Measurements from ENCODE around the gene CDH4. TPM values are rescaled to one million over a fixed set of nuclear protein-coding genes. Genes with fewer than 3 reads are reported as not detected.
A peak's percentile ranks its signal among the peaks of the same experiment; 100 is the strongest.

The CDH4 gene
- total RNA-seq, 1 donor from 2014 or later, result 0.99 TPM

GRCh38 chr20:61627791-61628415 lies 375.8 kb downstream of the CDH4 start:
- DNase-seq (ENCODE audit: low spot score), result no peak
- TF ChIP-seq CTCF (IDR thresholded peaks at IDR 0.05), result no peak
- peaks cover 19% of the 10 kb centered on the region for H3K27me3 Mint-ChIP-seq (ENCODE audit: low read depth)
- H3K4me1 Mint-ChIP-seq (ENCODE audit: low read depth), result no peaks in the 10 kb centered on the region
- no peak overlapping the region for H3K27ac Mint-ChIP-seq (ENCODE audit: unreplicated experiment)
- no peaks in the 10 kb centered on the region for H3K9me3 Mint-ChIP-seq (ENCODE audit: low read depth)
- no peaks in the 10 kb centered on the region for H3K36me3 Mint-ChIP-seq (ENCODE audit: low read depth)
- no peak overlapping the region for H3K4me3 Mint-ChIP-seq (ENCODE audit: unreplicated experiment)

GRCh38 chr20:61628480-61628879 lies 376.4 kb downstream of the CDH4 start:
- no peaks in the 10 kb centered on the region for H3K36me3 Mint-ChIP-seq (ENCODE audit: low read depth)
- no peak overlapping the region for H3K27ac Mint-ChIP-seq (ENCODE audit: unreplicated experiment)
- no peaks in the 10 kb centered on the region for H3K4me1 Mint-ChIP-seq (ENCODE audit: low read depth)
- H3K9me3 Mint-ChIP-seq (ENCODE audit: low read depth), result no peaks in the 10 kb centered on the region
- TF ChIP-seq CTCF (IDR thresholded peaks at IDR 0.05), result no peak
- H3K27me3 Mint-ChIP-seq (ENCODE audit: low read depth), result peaks cover 24% of the 10 kb centered on the region
- DNase-seq (ENCODE audit: low spot score), result peak; percentile 84
- H3K4me3 Mint-ChIP-seq (ENCODE audit: unreplicated experiment), result no peak overlapping the region

GRCh38 chr20:61628901-61629601 lies 377.0 kb downstream of the CDH4 start:
- DNase-seq (ENCODE audit: low spot score), result no peak
- no peak overlapping the region for H3K27ac Mint-ChIP-seq (ENCODE audit: unreplicated experiment)
- H3K4me3 Mint-ChIP-seq (ENCODE audit: unreplicated experiment), result no peak overlapping the region
- no peak for TF ChIP-seq CTCF (IDR thresholded peaks at IDR 0.05)
- H3K4me1 Mint-ChIP-seq (ENCODE audit: low read depth), result no peaks in the 10 kb centered on the region
- peaks cover 23% of the 10 kb centered on the region for H3K27me3 Mint-ChIP-seq (ENCODE audit: low read depth)
- H3K9me3 Mint-ChIP-seq (ENCODE audit: low read depth), result no peaks in the 10 kb centered on the region
- H3K36me3 Mint-ChIP-seq (ENCODE audit: low read depth), result no peaks in the 10 kb centered on the region

- Mint-ChIP-seq H3K27me3 (ENCODE audit: low read depth) (peaks cover 20% of the 10 kb centered on the region), H3K9me3 (ENCODE audit: low read depth) (no peaks in the 10 kb centered on the region), H3K27ac (ENCODE audit: unreplicated experiment) (no peak overlapping the region), H3K36me3 (ENCODE audit: low read depth) (no peaks in the 10 kb centered on the region), H3K4me3 (ENCODE audit: unreplicated experiment) (no peak overlapping the region), H3K4me1 (ENCODE audit: low read depth) (no peaks in the 10 kb centered on the region)
- no peak for TF ChIP-seq CTCF (IDR thresholded peaks at IDR 0.05)
- DNase-seq (ENCODE audit: low spot score), result peak; percentile 78
Measured at GRCh38 chr20:61629602-61630390, 377.7 kb downstream of the CDH4 start.

- no peak for TF ChIP-seq CTCF (IDR thresholded peaks at IDR 0.05)
- H3K36me3 Mint-ChIP-seq (ENCODE audit: low read depth), result no peaks in the 10 kb centered on the region
- H3K27me3 Mint-ChIP-seq (ENCODE audit: low read depth), result peaks cover 18% of the 10 kb centered on the region
- H3K4me3 Mint-ChIP-seq (ENCODE audit: unreplicated experiment), result no peak overlapping the region
- DNase-seq (ENCODE audit: low spot score), result peak; percentile 77
- H3K9me3 Mint-ChIP-seq (ENCODE audit: low read depth), result no peaks in the 10 kb centered on the region
- no peaks in the 10 kb centered on the region for H3K4me1 Mint-ChIP-seq (ENCODE audit: low read depth)
- no peak overlapping the region for H3K27ac Mint-ChIP-seq (ENCODE audit: unreplicated experiment)
Measured at GRCh38 chr20:61630391-61630650, 378.3 kb downstream of the CDH4 start.
